ENCODE data around the gene SEMA4D.

GRCh38 chr9:89519366-89519805, 21.5 kb upstream of the SEMA4D start:
- TF ChIP-seq POLR2A (IDR thresholded peaks at IDR 0.05), result no peak
- no peak for TF ChIP-seq CTCF (IDR thresholded peaks at IDR 0.05)
- no peak for TF ChIP-seq EP300 (IDR thresholded peaks at IDR 0.05)
- TF ChIP-seq POLR2AphosphoS5 (IDR thresholded peaks at IDR 0.05), result no peak
